ENCODE results near the gene STH. TPM values are rescaled to one million over a fixed set of nuclear protein-coding genes. Genes with fewer than 3 reads are reported as not detected.
A peak's percentile ranks its signal among the peaks of the same experiment; 100 is the strongest.

Gene STH
- total and polyA plus RNA-seq, 10 of the 15 experiments (the other 5 are each of a cell fraction or from before 2014, with no cell fraction given) = not detected

GRCh38 chr17:45973946-45974859, 24.8 kb upstream of the STH start (continued):
- TF ChIP-seq EGR1 (IDR thresholded peaks at IDR 0.05; ENCODE audit: borderline replicate concordance in 1 of 2, low read depth in 2 of 2, low read length in 2 of 2) (no peak), TARDBP (IDR thresholded peaks at IDR 0.05; ENCODE audit: borderline replicate concordance) (no peak), BMI1 (IDR thresholded peaks at IDR 0.05; ENCODE audit: borderline replicate concordance) (no peak), ZNF24 (IDR thresholded peaks at IDR 0.05) (no peak), ZZZ3 (IDR thresholded peaks at IDR 0.05; ENCODE audit: control insufficient read depth, insufficient read length, low read depth) (no peak), TCF7 (IDR thresholded peaks at IDR 0.05; ENCODE audit: borderline replicate concordance) (no peak), LARP7 (IDR thresholded peaks at IDR 0.05) (no peak), CREB1 (IDR thresholded peaks at IDR 0.05; ENCODE audit: low read depth) (no peak)

GRCh38 chr17:45974916-45975630, 24.0 kb upstream of the STH start:
- Histone ChIP-seq H3K9me3 (replicated peaks; ENCODE audit: control insufficient read depth, insufficient read depth, low read length) (no peaks in the 10 kb centered on the region; the same call in 2 of the 3 replicates), H3K27ac (ENCODE audit: control insufficient read depth, insufficient read depth) (no peak overlapping the region), H3K4me1 (ENCODE audit: control insufficient read depth, insufficient read depth, low read length) (no peaks in the 10 kb centered on the region), H3K79me2 (ENCODE audit: control insufficient read depth, insufficient read depth, low read length) (no peaks in the 10 kb centered on the region), H3K4me3 (no peak overlapping the region), H2AFZ (ENCODE audit: control insufficient read depth, low read depth, low read length) (no peak overlapping the region), H3K27me3 (replicated peaks in 1 of 2; ENCODE audit: control insufficient read depth in 2 of 2, insufficient read depth in 2 of 2, low read length in 1 of 2) (no peaks in the 10 kb centered on the region; a peak in 1 of 4 replicates), H4K20me1 (ENCODE audit: control insufficient read depth, insufficient read depth) (no peaks in the 10 kb centered on the region), H3K4me2 (ENCODE audit: control insufficient read depth, insufficient read depth) (no peak overlapping the region), H3K9ac (ENCODE audit: control insufficient read depth, insufficient read depth, low read length) (no peak overlapping the region), H3K36me3 (ENCODE audit: control insufficient read depth in 2 of 2, insufficient read depth in 2 of 2, low read length in 1 of 2) (no peaks in the 10 kb centered on the region)
- no peak for FAIRE-seq
- intact Hi-C loops (cut with micrococcal nuclease; ENCODE audit: unreplicated experiment) (no loop called here), in situ Hi-C loops (cut with MboI) (no loop called here)
- no peak for TF ChIP-seq SMAD5 (IDR thresholded peaks at IDR 0.05; ENCODE audit: low read depth)
- peak; percentile 18; the same call in 1 of the 2 replicates for TF ChIP-seq ATF7 (IDR thresholded peaks at IDR 0.05; ENCODE audit: low read depth)
- no peak for TF ChIP-seq ZNF687 (IDR thresholded peaks at IDR 0.05)
- TF ChIP-seq NKRF (conservative IDR thresholded peaks at IDR 0.05) = no peak
- CTCF ChIA-PET = interaction anchor here (1.2 kb wide), 1 partner anchor 15 kb away, joined by 3 read pairs; no protein-coding TSS in a partner anchor
- peak; percentile 61 for ATAC-seq
- RAD21 ChIA-PET (ENCODE audit: unreplicated experiment) = no interaction called here
- 8% methylated on average over 10 of the region's 10 CpGs for WGBS (ENCODE audit: insufficient coverage, insufficient replicate concordance, low lambda C conversion rate, missing lambda C conversion rate)
- BruUV-seq (replicated peaks) = no TSS peak
- SMC1A ChIA-PET (ENCODE audit: uncharacterized antibody, unreplicated experiment) = no interaction called here
- DNase-seq (ENCODE audit: low read depth, low spot score) = no peak
- POLR2A ChIA-PET = interaction anchor here (0.6 kb wide), 1 partner anchor 284 kb away, joined by 4 read pairs; no protein-coding TSS in a partner anchor

Data from GM12878 (cell line).